GM18517 (cell line): Measurements from ENCODE around the gene SLCO2A1.

Source experiments
- ATAC-seq: cut with Tn5 transposase; IDR thresholded peaks from one replicate; pipeline ENCODE4 v1.9.1; 2021; ENCODE audit warnings: mild to moderate bottlenecking, moderate library complexity; ENCODE audit not compliant: unreplicated experiment

Gene SLCO2A1

GRCh38 chr3:133983576-133984560 is 45.9 kb downstream of the SLCO2A1 start:
- ATAC-seq, result no peak

- no peak for ATAC-seq
These were observed 46.6 kb downstream of the SLCO2A1 start for GRCh38 chr3:133983126-133983525.

- no peak for ATAC-seq
These were observed 49.2 kb downstream of the SLCO2A1 start for GRCh38 chr3:133980550-133980949.

DNA sequence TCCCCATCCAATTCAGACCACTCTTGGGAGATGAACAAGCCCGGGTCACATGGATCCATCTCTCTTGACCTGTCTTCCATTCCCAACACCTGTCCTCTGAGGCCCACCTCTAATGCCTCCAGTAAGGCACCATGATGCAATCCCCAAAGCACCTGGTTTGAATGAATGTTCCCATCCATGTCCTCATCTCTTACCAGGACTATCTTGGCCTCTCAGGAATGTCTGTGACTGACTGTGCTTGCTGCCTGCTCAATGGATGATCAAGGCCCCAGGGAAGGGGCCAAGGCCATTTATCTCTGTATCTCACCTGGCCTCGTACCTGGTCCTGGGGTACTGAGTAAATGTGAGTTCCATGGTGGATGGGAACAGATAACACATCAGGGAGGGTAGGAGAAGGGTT is 49.7 kb downstream of the SLCO2A1 start:
- no peak for ATAC-seq

DNA sequence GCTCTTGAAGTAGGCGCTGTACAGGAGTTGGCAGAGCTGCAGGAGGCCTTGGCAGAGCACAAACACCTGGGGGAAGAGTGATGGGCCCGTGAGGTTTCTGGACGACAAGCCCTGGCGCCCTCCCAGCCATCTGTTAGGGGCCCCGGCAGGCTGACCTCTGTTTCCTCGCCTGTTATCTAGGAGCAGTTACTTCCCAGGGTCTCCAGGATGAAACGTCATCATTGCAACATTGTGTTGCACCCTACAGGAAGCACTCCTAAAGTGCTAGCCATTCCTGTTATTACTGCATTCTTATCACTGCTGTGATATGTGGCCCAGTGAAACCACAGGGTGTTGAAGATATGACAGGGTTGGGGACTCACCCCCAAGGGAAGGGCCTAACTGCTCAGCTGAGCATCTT is 50.2 kb downstream of the SLCO2A1 start:
- ATAC-seq, result no peak

DNA sequence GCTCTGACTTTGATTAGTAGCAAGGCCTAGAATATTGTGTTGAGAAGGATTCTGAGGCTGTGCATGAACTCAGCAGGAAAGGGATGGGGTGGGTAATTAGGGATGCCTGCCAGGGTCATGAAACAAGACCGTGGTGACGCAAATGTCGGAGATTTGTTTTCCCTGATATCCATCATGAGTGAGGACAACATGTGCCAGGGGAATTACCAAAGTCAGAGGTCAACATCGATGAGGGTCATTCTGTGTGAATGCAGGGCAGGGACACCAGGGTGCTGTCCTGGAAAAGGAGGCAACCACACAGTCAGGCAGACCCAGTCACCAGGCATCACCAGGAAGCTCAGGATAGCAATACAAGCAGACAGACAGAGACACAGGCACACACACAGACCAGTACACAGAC is 52.2 kb downstream of the SLCO2A1 start:
- ATAC-seq, result no peak

DNA sequence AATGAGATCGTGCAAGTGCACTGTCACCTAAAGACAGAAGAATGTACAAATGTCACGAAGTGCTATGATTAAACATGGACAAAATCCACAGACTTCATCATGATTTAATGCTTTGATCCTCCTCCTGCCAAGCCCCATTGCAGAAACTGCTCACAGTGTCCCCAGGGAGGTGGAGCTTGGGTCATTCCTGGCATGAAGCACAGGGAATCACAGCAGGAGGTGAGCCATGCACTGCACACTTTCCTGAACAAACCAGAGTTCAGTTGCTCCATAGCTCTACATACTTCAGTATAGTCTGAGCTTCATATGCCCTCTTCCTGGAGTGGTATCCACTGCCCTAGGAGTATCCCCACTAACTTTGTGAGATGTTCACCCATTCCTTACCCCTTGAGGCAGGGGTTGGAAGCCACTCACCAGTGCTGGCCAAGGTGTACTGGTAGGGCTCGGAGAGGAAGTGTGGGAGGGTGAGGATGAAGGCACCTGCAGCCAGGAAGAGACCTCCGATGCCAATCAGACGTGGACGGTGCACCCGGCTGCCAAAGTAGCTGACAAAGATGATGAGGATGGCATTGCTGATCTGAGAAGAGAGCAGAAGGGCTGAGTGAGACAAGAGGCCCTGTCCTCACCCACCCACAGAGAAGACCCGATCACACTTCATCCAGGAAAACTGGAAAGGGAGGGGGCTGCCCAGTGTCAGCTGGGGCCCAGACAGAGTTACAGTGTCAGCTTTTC is 56.3 kb downstream of the SLCO2A1 start:
- ATAC-seq, result no peak

GRCh38 chr3:133972156-133972555 is 57.6 kb downstream of the SLCO2A1 start:
- ATAC-seq, result no peak

DNA sequence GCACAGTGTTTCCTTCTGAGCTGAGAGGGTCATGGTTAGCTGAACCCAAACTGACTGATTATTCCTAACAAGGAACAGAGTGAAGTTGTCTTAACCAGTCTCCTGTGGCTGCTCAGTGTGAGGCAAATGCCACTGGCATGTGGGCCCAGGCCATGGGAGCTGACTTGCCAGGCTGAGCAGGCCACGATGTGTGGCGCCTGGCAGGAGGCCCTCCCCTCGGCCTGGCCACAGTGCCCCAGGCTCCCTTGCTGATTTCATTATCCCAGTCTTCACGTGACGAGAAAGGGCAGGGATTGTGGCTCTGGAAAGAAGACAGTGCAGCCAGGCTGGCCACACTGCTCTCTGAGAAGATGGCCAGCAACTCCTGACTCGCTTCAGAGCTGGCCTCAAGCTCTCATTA is 58.8 kb downstream of the SLCO2A1 start:
- no peak for ATAC-seq

DNA sequence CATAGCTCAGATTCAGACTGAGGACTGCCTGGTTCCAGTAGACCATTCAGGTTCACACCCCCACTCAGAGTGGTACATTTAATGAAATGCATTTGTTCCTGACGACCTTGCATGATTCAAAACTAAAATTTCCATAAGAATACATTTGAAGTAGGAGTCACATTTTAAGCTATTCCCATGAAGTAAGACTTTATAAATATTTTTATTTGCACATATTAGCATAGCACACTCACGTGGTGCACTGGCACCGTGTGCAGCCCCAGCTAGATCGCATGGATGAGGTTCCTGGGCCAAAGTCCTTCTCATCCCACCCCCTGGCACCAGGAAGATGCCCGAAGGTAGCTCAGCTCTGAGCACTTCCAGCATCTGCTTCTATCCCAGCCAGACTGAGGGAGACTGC is 59.4 kb downstream of the SLCO2A1 start:
- no peak for ATAC-seq

DNA sequence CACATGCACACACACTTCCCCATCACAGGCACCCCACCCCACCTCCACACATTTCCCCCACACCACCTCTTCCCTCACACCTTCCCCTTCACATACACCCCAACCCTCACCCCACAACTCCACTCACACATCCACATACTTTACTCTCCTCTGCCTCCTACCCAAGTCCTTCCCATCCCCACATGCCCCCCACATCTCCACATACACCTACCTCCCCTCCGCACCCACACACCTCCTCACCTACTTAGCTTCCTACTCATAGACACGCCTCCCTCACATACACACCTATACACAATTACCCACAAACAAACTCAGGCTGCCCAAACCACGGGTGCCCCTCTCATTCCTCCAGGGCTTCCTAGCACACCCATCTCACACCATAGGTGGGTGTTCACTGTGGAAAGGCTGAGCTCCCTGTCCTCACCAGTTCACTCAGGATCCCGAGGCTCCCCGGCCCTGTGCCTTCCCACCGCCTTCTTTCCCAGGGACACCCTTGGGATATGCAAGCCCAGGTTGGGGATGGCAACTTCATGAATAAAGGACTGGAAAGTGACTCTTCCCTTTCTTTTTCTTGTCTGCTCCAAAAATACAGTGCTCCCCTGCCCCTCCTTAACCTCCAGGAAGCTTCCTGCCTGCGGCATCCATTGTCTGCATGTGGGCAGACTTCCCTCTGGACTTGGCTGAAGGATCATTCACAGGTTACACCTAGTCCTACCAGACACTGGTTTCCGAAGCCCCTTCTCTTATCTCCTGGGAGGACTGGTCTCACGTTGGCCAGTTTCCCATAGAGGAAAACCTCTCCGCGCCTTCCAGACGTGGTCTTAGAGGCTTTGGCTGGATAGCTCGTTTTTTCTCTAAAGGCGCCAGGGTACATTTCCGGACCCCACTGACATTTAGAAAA is 61.5 kb downstream of the SLCO2A1 start:
- ATAC-seq, result no peak

GRCh38 chr3:133966954-133967353 is 62.8 kb downstream of the SLCO2A1 start:
- no peak for ATAC-seq

GRCh38 chr3:133965906-133966305 is 63.8 kb downstream of the SLCO2A1 start:
- ATAC-seq, result no peak

DNA sequence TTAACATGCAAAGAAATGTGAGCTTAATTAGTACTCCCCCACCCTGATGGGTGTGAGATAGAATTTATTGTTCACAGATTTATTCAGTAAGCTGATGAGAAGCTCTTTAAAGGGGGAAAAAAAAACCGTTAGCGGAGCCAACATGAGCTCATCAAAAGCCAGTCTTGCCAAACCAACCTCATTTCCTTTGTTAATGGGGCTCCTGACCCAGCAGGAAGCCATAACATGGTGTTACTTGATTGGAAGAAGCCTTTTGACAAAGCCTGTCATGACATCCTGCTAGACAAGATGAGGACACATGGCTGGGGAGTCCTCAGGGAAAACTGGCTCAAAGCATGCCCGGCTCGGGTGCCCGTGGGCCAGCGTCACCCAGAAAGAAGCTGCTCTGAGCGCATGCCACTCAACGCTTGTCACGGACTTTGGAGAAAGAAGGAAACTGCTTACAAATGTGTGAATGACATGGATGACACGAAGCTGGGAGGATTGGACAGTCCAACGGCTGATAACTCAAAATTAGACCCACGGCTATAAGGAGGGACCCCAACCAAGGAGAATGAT is 64.6 kb downstream of the SLCO2A1 start:
- no peak for ATAC-seq

DNA sequence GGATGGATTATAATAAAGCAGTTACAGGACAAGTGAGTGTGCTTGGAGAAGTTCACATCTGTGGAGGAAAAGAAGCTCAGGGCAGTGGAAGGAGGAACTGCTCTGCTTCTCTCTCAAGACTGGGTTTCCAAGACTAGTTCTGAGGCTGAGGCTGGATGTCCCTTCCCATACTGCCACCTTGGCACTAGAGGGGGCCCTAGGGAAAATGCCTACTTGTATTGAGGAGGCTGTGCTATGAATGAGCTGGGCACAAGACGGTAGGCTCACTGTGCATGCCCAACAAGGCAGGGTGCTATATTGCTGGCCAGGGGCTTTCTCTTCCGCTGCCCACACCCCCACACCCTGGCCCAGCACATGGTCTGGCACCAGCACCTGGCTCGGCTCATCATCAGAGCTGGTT is 65.2 kb downstream of the SLCO2A1 start:
- ATAC-seq, result no peak

- no peak for ATAC-seq
These were observed 65.9 kb downstream of the SLCO2A1 start for GRCh38 chr3:133963657-133964396.

- ATAC-seq, result no peak
These were observed 66.9 kb downstream of the SLCO2A1 start for GRCh38 chr3:133962849-133963248.

DNA sequence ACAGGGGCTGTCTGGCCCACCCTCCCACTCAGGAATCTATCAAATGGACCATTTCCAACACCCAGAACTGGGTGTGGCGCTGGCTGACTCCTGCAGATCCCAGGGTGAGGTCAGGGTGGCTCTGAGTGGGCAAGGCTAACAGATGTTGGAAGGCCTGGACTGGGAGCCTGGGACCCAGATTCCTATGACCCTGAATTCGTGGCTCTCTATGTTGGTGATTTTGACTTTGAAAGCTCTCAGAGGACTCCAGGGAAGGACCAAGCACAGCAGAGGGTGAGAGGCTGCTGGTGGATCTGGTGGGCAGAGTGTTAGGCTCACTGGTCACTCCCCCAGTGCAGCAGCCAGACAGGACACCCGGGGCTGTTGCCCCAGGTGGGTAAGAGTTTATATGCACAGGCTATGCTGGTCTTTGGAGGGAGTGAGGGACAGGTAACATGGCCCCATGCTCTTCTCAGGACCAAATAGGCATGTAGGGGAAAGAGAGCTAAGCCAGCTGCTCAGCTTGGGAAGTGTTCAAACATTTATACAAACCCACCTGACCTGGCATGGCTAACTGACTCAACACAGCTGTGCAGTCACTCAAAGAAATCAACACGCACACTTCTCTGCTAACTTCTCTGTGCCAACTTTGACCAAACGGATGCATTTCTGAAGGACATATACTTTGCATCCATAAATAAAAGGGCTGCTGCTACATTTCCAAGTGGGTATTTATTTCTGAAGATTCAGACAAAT is 71.5 kb downstream of the SLCO2A1 start:
- no peak for ATAC-seq

- no peak for ATAC-seq
These were observed 72.7 kb downstream of the SLCO2A1 start for GRCh38 chr3:133956982-133957381.
